Liver (tissue), 9 donors: Measurements from ENCODE around the gene EFR3B. TPM values are rescaled to one million over a fixed set of nuclear protein-coding genes. Genes with fewer than 3 reads are reported as not detected.
"Not testable (repeated sequence)": the region's sequence is repeated elsewhere in the genome, so short reads cannot be mapped to it uniquely, and the experiment has no call there.

ENCODE experiments used
- DNase-seq: peaks from one replicate; pipeline ENCODE4 v3.0.0-alpha.2; 2017; ENCODE audit warnings: low spot score
- H3K27ac ChIP-seq, 2 donors: one replicate each; pipeline ENCODE4 v1.7.0; 2013; ENCODE audit warnings: inconsistent platforms in 2 of 2, low read length in 2 of 2, control low read depth in 1 of 2, low read depth in 1 of 2, mild to moderate bottlenecking in 1 of 2
- H3K27me3 ChIP-seq, 4 donors: one replicate each; pipeline versions ENCODE4 v1.6.1 to v1.7.0; 2013; ENCODE audit warnings: low read length in 3 of 4, inconsistent platforms in 1 of 4, mild to moderate bottlenecking in 1 of 4, moderate library complexity in 1 of 4; ENCODE audit not compliant: control insufficient read depth in 4 of 4, insufficient read depth in 4 of 4
- H3K36me3 ChIP-seq, 4 donors: one replicate each; pipeline versions ENCODE4 v1.6.1 to v1.7.0; 2013; ENCODE audit warnings: low read length in 3 of 4, mild to moderate bottlenecking in 3 of 4, low read depth in 1 of 4, moderate library complexity in 1 of 4; ENCODE audit not compliant: control insufficient read depth in 4 of 4, insufficient read depth in 3 of 4
- H3K4me1 ChIP-seq, 4 donors: one replicate each; pipeline versions ENCODE4 v1.6.1 to v1.7.0; 2013; ENCODE audit warnings: low read length in 3 of 4, mild to moderate bottlenecking in 3 of 4, moderate library complexity in 1 of 4; ENCODE audit not compliant: control insufficient read depth in 4 of 4, insufficient read depth in 4 of 4
- H3K4me3 ChIP-seq, 3 donors: one replicate each; pipeline versions ENCODE4 v1.6.1 to v1.7.0; 2013; ENCODE audit warnings: low read length in 3 of 3, control low read depth in 1 of 3, low read depth in 1 of 3, mild to moderate bottlenecking in 1 of 3
- H3K9ac ChIP-seq, 2 donors: one replicate each; pipeline ENCODE4 v1.7.0; 2013; ENCODE audit warnings: low read length in 2 of 2, mild to moderate bottlenecking in 2 of 2, moderate library complexity in 2 of 2, control low read depth in 1 of 2, low read depth in 1 of 2
- H3K9me3 ChIP-seq, 4 donors: one replicate each; pipeline versions ENCODE4 v1.6.1 to v1.7.0; 2013; ENCODE audit warnings: low read length in 3 of 4; ENCODE audit not compliant: control insufficient read depth in 4 of 4
- ATF3 ChIP-seq: IDR thresholded peaks from 2 replicates; pipeline ENCODE4 v1.6.1; 2016; ENCODE audit warnings: antibody characterized with exemption
- CTCF ChIP-seq: fragments of 150-350 bp; IDR thresholded peaks from 2 replicates; pipeline ENCODE4 v1.5.1; 2017; ENCODE audit warnings: improper control_type of control experiment, low read depth, low read length; ENCODE audit not compliant: missing input control
- EGR1 ChIP-seq, 2 donors: IDR thresholded peaks; 2 replicates each; pipeline ENCODE4 v1.6.1; 2016 to 2018; ENCODE audit warnings: antibody characterized with exemption in 2 of 2, low read depth in 2 of 2
- FOXA1 ChIP-seq: IDR thresholded peaks from 2 replicates; pipeline ENCODE4 v1.6.1; 2016; ENCODE audit warnings: antibody characterized with exemption
- FOXA2 ChIP-seq: IDR thresholded peaks from 2 replicates; pipeline ENCODE4 v1.6.1; 2016; ENCODE audit warnings: antibody characterized with exemption
- GABPA ChIP-seq, 2 donors: IDR thresholded peaks in 1 of 2; conservative IDR thresholded peaks in 1 of 2; 2 replicates each; pipeline ENCODE4 v1.6.1; 2016; ENCODE audit warnings: antibody characterized with exemption in 2 of 2, mild to moderate bottlenecking in 1 of 2, moderate library complexity in 1 of 2
- HNF4A ChIP-seq, 2 donors: conservative IDR thresholded peaks; 2 replicates each; pipeline ENCODE4 v1.6.1; 2016; ENCODE audit warnings: antibody characterized with exemption in 2 of 2, mild to moderate bottlenecking in 2 of 2
- HNF4G ChIP-seq: IDR thresholded peaks from 2 replicates; pipeline ENCODE4 v1.6.1; 2016; ENCODE audit warnings: antibody characterized with exemption
- JUND ChIP-seq, 2 donors: IDR thresholded peaks; 2 replicates each; pipeline ENCODE4 v1.6.1; 2016; ENCODE audit warnings: antibody characterized with exemption in 2 of 2
- MAX ChIP-seq: IDR thresholded peaks from 2 replicates; pipeline ENCODE4 v1.6.1; 2016; ENCODE audit warnings: antibody characterized with exemption
- NR2F2 ChIP-seq: IDR thresholded peaks from 2 replicates; pipeline ENCODE4 v1.6.1; 2016; ENCODE audit warnings: antibody characterized with exemption
- RAD21 ChIP-seq, 2 donors: IDR thresholded peaks; 2 replicates each; pipeline ENCODE4 v1.6.1; 2016; ENCODE audit warnings: antibody characterized with exemption in 2 of 2, mild to moderate bottlenecking in 2 of 2
- REST ChIP-seq: IDR thresholded peaks from 2 replicates; pipeline ENCODE4 v1.6.1; 2016; ENCODE audit warnings: antibody characterized with exemption, mild to moderate bottlenecking
- RXRA ChIP-seq, 2 donors: IDR thresholded peaks; 2 replicates each; pipeline ENCODE4 v1.6.1; 2017 to 2018; ENCODE audit warnings: antibody characterized with exemption in 2 of 2, mild to moderate bottlenecking in 1 of 2
- SP1 ChIP-seq: IDR thresholded peaks from 2 replicates; pipeline ENCODE4 v1.6.1; 2018; ENCODE audit warnings: antibody characterized with exemption, mild to moderate bottlenecking
- TAF1 ChIP-seq: conservative IDR thresholded peaks from 2 replicates; pipeline ENCODE4 v1.6.1; 2016; ENCODE audit warnings: antibody characterized with exemption, mild to moderate bottlenecking
- YY1 ChIP-seq: IDR thresholded peaks from 2 replicates; pipeline ENCODE4 v1.6.1; 2016; ENCODE audit warnings: antibody characterized with exemption, mild to moderate bottlenecking
- ZBTB33 ChIP-seq: IDR thresholded peaks from 2 replicates; pipeline ENCODE4 v1.6.1; 2016; ENCODE audit warnings: antibody characterized with exemption
- WGBS: extraction: QIAGEN DNeasy Blood & Tissue Kit; methylation state at CpG from one replicate; pipeline ENCODE4 v1.1.7; 2013; 5-methylcytosine and 5-hydroxymethylcytosine counted together
- polyA plus RNA-seq, 2 donors: library from polyadenylated mRNA; stranded (reverse) in 1 of 2; unstranded in 1 of 2; fragments of 200-250 nt in 1 of 2; fragments of >200 nt in 1 of 2; fragmentation: Nextera tagmentation in 1 of 2; extraction: Ambion mirVana in 1 of 2; gene quantifications; one replicate each; pipeline versions ENCODE4 v1.2.1 to v1.2.3, GENCODE V29; 2013 to 2015
- total RNA-seq, 2 donors: library from RNA; depleted of rRNA; stranded (reverse); fragments of >200 nt; gene quantifications; one replicate each; pipeline ENCODE4 v1.2.3, GENCODE V29; 2014
- donor health status: healthy.
- donor health status: healthy.
- donor health status: healthy.
- donor health status: healthy.
- donor health status: healthy.

The EFR3B gene
- total and polyA plus RNA-seq, 4 donors: 0.05 to 0.33 (median 0.23) TPM

GRCh38 chr2:25002066-25002465, 39.8 kb upstream of the EFR3B start (continued):
- TF ChIP-seq REST (no peak), JUND (IDR thresholded peaks at IDR 0.05) (no peak), EGR1 (IDR thresholded peaks at IDR 0.05; ENCODE audit: low read depth in 2 of 2) (no peak), HNF4A (conservative IDR thresholded peaks at IDR 0.05) (no peak), SP1 (no peak)

GRCh38 chr2:25009954-25010353, 31.9 kb upstream of the EFR3B start:
- Histone ChIP-seq H3K27me3 (no peaks in the 10 kb centered on the region), H3K9ac (no peak overlapping the region), H3K9me3 (no peaks in the 10 kb centered on the region), H3K4me1 (no peaks in the 10 kb centered on the region), H3K4me3 (no peak overlapping the region), H3K27ac (no peak overlapping the region), H3K36me3 (no peaks in the 10 kb centered on the region)
- DNase-seq: no peak
- TF ChIP-seq CTCF (no peak), JUND (IDR thresholded peaks at IDR 0.05) (no peak), RAD21 (IDR thresholded peaks at IDR 0.05) (no peak), RXRA (IDR thresholded peaks at IDR 0.05) (no peak), NR2F2 (no peak), HNF4A (conservative IDR thresholded peaks at IDR 0.05) (no peak), ZBTB33 (no peak), MAX (no peak), ATF3 (no peak), FOXA1 (no peak), EGR1 (IDR thresholded peaks at IDR 0.05; ENCODE audit: low read depth in 2 of 2) (no peak), FOXA2 (no peak), REST (no peak), SP1 (no peak), HNF4G (no peak), GABPA (IDR thresholded peaks at IDR 0.05 in 1 of 2, conservative IDR thresholded peaks at IDR 0.05 in 1 of 2) (no peak), YY1 (no peak), TAF1 (no peak)
- 82% methylated on average over 11 of the region's 11 CpGs for WGBS

- WGBS: 94% methylated on average over 2 of the region's 2 CpGs
- DNase-seq, H3K4me1 ChIP-seq, H3K27ac ChIP-seq, H3K9me3 ChIP-seq, H3K27me3 ChIP-seq, H3K9ac ChIP-seq, H3K36me3 ChIP-seq, H3K4me3 ChIP-seq: not testable (repeated sequence)
Observed at GRCh38 chr2:25011342-25011741, 30.5 kb upstream of the EFR3B start.
